Chondrocyte (in vitro differentiated cells): ENCODE data around the gene DLGAP4. TPM values are rescaled to one million over a fixed set of nuclear protein-coding genes. Genes with fewer than 3 reads are reported as not detected.

ENCODE experiments used
- DNase-seq: peaks from one replicate; pipeline ENCODE4 v3.0.0; 2021; ENCODE audit warnings: mixed read lengths, low spot score
- H3K27ac Mint-ChIP-seq: one replicate; pipeline ENCODE4 v1.8.0; 2021; ENCODE audit warnings: mild to moderate bottlenecking, moderate library complexity, mixed read lengths; ENCODE audit not compliant: unreplicated experiment
- H3K27me3 Mint-ChIP-seq: 2 replicates; pipeline ENCODE4 v1.8.0; 2021; ENCODE audit warnings: low read depth, mixed read lengths
- H3K36me3 Mint-ChIP-seq: 2 replicates; pipeline ENCODE4 v1.8.0; 2021; ENCODE audit warnings: low read depth, mixed read lengths
- H3K4me1 Mint-ChIP-seq: 2 replicates; pipeline ENCODE4 v1.8.0; 2021; ENCODE audit warnings: low read depth, mild to moderate bottlenecking, mixed read lengths
- H3K4me3 Mint-ChIP-seq: one replicate; pipeline ENCODE4 v1.8.0; 2021; ENCODE audit warnings: mild to moderate bottlenecking, moderate library complexity, mixed read lengths; ENCODE audit not compliant: unreplicated experiment
- H3K9me3 Mint-ChIP-seq: 2 replicates; pipeline ENCODE4 v1.8.0; 2021; ENCODE audit warnings: low read depth, mixed read lengths
- CTCF ChIP-seq: fragments of 200-600 bp; sonication (generic); IDR thresholded peaks from 2 replicates; pipeline ENCODE4 v1.5.0; 2021; ENCODE audit warnings: antibody characterized with exemption, mild to moderate bottlenecking, moderate library complexity
- total RNA-seq: library from RNA; stranded (reverse); gene quantifications from 3 replicates; pipeline ENCODE4 v1.2.1, GENCODE V29; 2021

The DLGAP4 gene
- total RNA-seq, 1 donor from 2014 or later, result 161 TPM

GRCh38 chr20:36314734-36315544 lies 8.8 kb downstream of the DLGAP4 start:
- H3K9me3 Mint-ChIP-seq, result no peaks in the 10 kb centered on the region
- TF ChIP-seq CTCF, result no peak
- no peak for DNase-seq
- no peak overlapping the region for H3K27ac Mint-ChIP-seq
- peaks cover 45% of the 10 kb centered on the region for H3K27me3 Mint-ChIP-seq
- H3K36me3 Mint-ChIP-seq, result no peaks in the 10 kb centered on the region
- H3K4me1 Mint-ChIP-seq, result no peaks in the 10 kb centered on the region
- no peak overlapping the region for H3K4me3 Mint-ChIP-seq

GRCh38 chr20:36315545-36316351 lies 9.6 kb downstream of the DLGAP4 start:
- DNase-seq, result peak; percentile 60
- Mint-ChIP-seq H3K4me3 (no peak overlapping the region), H3K9me3 (no peaks in the 10 kb centered on the region), H3K27me3 (peaks cover 39% of the 10 kb centered on the region), H3K36me3 (no peaks in the 10 kb centered on the region), H3K27ac (no peak overlapping the region), H3K4me1 (no peaks in the 10 kb centered on the region)
- TF ChIP-seq CTCF, result no peak

- H3K27ac Mint-ChIP-seq, result no peak overlapping the region
- no peak overlapping the region for H3K4me3 Mint-ChIP-seq
- H3K27me3 Mint-ChIP-seq, result peaks cover 37% of the 10 kb centered on the region
- H3K4me1 Mint-ChIP-seq, result no peaks in the 10 kb centered on the region
- no peaks in the 10 kb centered on the region for H3K9me3 Mint-ChIP-seq
- peak; percentile 32 for DNase-seq
- H3K36me3 Mint-ChIP-seq, result no peaks in the 10 kb centered on the region
- TF ChIP-seq CTCF, result no peak
These were observed 11.5 kb downstream of the DLGAP4 start for GRCh38 chr20:36317675-36318074.

GRCh38 chr20:36318166-36318565 lies 12.0 kb downstream of the DLGAP4 start:
- Mint-ChIP-seq H3K36me3 (no peaks in the 10 kb centered on the region), H3K4me1 (no peaks in the 10 kb centered on the region), H3K9me3 (peaks cover 1% of the 10 kb centered on the region), H3K4me3 (no peak overlapping the region), H3K27me3 (peaks cover 35% of the 10 kb centered on the region), H3K27ac (no peak overlapping the region)
- TF ChIP-seq CTCF, result no peak
- DNase-seq, result peak; percentile 50

GRCh38 chr20:36319356-36320260 lies 13.5 kb downstream of the DLGAP4 start:
- H3K4me1 Mint-ChIP-seq, result no peaks in the 10 kb centered on the region
- TF ChIP-seq CTCF, result no peak
- H3K27ac Mint-ChIP-seq, result no peak overlapping the region
- peaks cover 40% of the 10 kb centered on the region for H3K27me3 Mint-ChIP-seq
- H3K36me3 Mint-ChIP-seq, result no peaks in the 10 kb centered on the region
- peak; percentile 61 for DNase-seq
- H3K9me3 Mint-ChIP-seq, result peaks cover 8% of the 10 kb centered on the region
- H3K4me3 Mint-ChIP-seq, result no peak overlapping the region
